Hematopoietic multipotent progenitor cell treated with erythropoietin and hydrocortisone succinate and interleukin-3 and kit ligand, for 15 days (in vitro differentiated cells): Measurements from ENCODE around the gene ENTPD5.
"Not testable (repeated sequence)": the region's sequence is repeated elsewhere in the genome, so short reads cannot be mapped to it uniquely, and the experiment has no call there.

Experiments
- DNase-seq: peaks from one replicate; pipeline ENCODE4 v3.0.0-alpha.2; 2015; ENCODE audit warnings: low spot score

The ENTPD5 gene

GRCh38 chr14:73943083-73943482, 76.0 kb downstream of the ENTPD5 start:
- no peak for DNase-seq

GRCh38 chr14:73942180-73942579, 76.9 kb downstream of the ENTPD5 start:
- no peak for DNase-seq

GRCh38 chr14:73937012-73937411, 82.1 kb downstream of the ENTPD5 start:
- DNase-seq = no peak

DNA sequence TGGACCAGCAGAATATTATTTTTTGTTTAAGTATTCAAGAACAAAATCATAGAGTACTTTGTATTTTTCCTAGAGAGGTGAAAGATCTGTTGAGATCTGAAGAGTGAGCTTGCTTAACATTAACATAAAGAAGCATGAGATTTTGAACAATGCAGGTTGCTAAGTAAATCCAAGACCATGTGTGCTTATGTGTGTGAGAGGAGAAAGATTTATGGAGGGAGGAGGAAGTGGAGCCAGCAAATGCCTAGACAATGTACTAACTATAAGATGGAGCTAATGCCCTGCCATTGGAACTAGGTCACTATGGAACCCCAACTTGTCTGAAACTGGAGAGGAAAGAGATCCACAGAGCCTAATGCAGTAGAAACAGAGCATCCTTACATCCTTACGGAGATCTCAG, 82.5 kb downstream of the ENTPD5 start:
- no peak for DNase-seq

DNA sequence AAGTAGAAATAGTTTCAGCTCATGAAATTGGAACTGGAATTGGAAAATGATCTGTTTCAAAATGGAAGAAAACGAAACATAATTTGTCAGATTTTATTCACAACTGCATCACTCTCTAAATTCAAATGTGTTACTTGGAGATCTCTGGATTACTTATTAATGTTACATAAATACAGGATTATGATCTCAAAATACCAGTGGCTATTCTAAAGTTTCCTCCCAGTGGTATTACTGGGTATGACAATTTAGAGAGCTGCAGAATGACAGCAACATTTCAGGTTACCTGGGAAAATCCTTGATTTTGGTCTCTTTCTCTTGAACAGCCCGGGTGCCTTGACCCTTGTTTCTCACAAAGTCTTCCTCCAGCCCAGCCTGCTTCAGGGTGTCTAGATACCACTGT, 83.4 kb downstream of the ENTPD5 start:
- peak; percentile 16 for DNase-seq

DNA sequence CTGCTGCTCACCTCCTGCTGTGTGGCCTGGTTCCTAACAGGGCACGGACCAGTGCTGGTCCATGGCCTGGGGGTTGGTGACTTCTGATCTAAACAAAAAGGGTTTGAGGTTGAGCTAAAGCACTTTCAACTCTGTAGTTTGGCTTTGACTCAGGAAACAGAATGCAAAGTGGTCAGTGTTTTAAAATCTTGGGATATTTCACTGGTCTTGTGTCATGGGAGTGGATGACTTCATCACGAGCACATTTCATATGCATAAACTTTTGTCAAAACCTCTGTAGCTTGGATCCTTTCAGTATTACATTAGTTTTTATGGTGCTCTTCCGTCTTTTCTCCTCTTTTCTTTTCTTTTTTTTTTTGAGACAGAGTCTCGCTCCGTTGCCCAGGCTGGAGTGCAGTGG, 94.8 kb downstream of the ENTPD5 start:
- DNase-seq = no peak

- DNase-seq = not testable (repeated sequence)
Measured at GRCh38 chr14:73919457-73919856, 99.6 kb downstream of the ENTPD5 start.

DNA sequence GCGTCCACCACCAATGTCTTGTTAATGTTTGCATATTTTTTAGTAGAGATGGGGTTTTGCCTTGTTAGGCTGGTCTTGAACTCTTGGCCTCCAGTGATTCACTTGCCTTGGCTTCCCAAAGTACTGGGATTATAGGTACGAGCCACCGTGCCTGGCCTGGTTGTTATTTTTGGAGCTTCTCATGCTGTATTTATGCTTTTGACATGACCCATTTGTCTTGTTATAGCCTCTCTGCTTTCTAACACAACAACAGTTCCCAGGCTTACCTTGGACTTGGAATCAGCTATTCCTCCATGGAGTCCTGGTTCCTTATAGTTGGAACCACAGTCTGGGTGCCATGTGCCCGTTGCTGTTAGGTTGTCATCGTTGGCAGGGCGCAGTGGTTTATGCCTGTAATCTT, 102.8 kb downstream of the ENTPD5 start:
- DNase-seq = no peak

GRCh38 chr14:73913256-73913655, 105.8 kb downstream of the ENTPD5 start:
- no peak for DNase-seq

GRCh38 chr14:73909681-73910080, 109.4 kb downstream of the ENTPD5 start:
- no peak for DNase-seq
